PFSK-1 (cell line): ENCODE measurements around the gene CFAP61.

ENCODE experiments used
- POLR2AphosphoS5 ChIP-seq: IDR thresholded peaks from 2 replicates; pipeline ENCODE4 v1.6.1; 2012; ENCODE audit warnings: low read depth, mild to moderate bottlenecking, control low read depth, low read length, moderate library complexity
- SIN3A ChIP-seq: IDR thresholded peaks from 2 replicates; pipeline ENCODE4 v1.6.1; 2012; ENCODE audit warnings: mild to moderate bottlenecking, low read length, moderate library complexity, borderline replicate concordance; ENCODE audit not compliant: insufficient read depth
- TAF1 ChIP-seq: IDR thresholded peaks from 2 replicates; pipeline ENCODE4 v1.6.1; 2012; ENCODE audit warnings: low read length, control low read depth, borderline replicate concordance; ENCODE audit not compliant: insufficient read depth
- TF ChIP-seq, protein P1 (sequence below), 2 experiments: IDR thresholded peaks; 2 replicates each; pipeline versions ENCODE4 v1.6.1 to v1.8.0; 2011 to 2012; ENCODE audit warnings: low read depth in 2 of 2, low read length in 2 of 2, control low read depth in 1 of 2, inconsistent platforms in 1 of 2, mild to moderate bottlenecking in 1 of 2, moderate library complexity in 1 of 2; ENCODE audit not compliant: insufficient read depth in 1 of 2

DNA sequence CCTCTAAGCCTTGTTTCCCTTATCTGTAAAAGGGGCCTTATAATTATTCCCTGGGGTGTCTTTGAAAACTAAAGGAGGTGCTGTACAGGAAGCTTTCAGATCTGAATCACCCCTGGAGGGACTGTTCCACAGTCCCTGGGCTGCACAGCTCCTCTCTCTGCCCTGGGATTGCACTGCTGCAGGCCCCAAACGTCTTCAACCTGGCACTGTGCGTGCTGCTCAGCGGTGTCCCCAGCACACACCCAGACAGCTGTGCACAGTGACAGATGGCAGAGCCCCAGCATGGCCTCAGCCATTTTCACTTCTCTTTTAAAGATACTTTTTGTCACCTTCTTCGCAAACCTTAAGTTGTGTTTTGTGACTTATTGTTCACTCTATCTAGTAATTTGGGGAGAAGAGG, 264.9 kb downstream of the CFAP61 start:
- no peak for TF ChIP-seq POLR2AphosphoS5
- no peak for TF ChIP-seq TAF1
- TF ChIP-seq, protein P1, sequence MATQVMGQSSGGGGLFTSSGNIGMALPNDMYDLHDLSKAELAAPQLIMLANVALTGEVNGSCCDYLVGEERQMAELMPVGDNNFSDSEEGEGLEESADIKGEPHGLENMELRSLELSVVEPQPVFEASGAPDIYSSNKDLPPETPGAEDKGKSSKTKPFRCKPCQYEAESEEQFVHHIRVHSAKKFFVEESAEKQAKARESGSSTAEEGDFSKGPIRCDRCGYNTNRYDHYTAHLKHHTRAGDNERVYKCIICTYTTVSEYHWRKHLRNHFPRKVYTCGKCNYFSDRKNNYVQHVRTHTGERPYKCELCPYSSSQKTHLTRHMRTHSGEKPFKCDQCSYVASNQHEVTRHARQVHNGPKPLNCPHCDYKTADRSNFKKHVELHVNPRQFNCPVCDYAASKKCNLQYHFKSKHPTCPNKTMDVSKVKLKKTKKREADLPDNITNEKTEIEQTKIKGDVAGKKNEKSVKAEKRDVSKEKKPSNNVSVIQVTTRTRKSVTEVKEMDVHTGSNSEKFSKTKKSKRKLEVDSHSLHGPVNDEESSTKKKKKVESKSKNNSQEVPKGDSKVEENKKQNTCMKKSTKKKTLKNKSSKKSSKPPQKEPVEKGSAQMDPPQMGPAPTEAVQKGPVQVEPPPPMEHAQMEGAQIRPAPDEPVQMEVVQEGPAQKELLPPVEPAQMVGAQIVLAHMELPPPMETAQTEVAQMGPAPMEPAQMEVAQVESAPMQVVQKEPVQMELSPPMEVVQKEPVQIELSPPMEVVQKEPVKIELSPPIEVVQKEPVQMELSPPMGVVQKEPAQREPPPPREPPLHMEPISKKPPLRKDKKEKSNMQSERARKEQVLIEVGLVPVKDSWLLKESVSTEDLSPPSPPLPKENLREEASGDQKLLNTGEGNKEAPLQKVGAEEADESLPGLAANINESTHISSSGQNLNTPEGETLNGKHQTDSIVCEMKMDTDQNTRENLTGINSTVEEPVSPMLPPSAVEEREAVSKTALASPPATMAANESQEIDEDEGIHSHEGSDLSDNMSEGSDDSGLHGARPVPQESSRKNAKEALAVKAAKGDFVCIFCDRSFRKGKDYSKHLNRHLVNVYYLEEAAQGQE (IDR thresholded peaks at IDR 0.05; ENCODE audit: insufficient read depth in 1 of 2, low read depth in 2 of 2, low read length in 2 of 2) = no peak
- TF ChIP-seq SIN3A = no peak
